NCI-H2196 treated with DMSO at 0.1 percent for 48 hours (cell line): ENCODE results near the gene KLLN.
"Not testable (repeated sequence)": the region's sequence is repeated elsewhere in the genome, so short reads cannot be mapped to it uniquely, and the experiment has no call there.

Source experiments
- DNase-seq: peaks from one replicate; lab custom pipeline; 2025; ENCODE audit not compliant: unreplicated experiment; lab: John Stamatoyannopoulos, UW

The KLLN gene

GRCh38 chr10:87866412-87866974, 3.2 kb upstream of the KLLN start:
- DNase-seq, result no peak

GRCh38 chr10:87865241-87865881, 2.0 kb upstream of the KLLN start:
- DNase-seq, result no peak

GRCh38 chr10:87864496-87865059, 1.2 kb upstream of the KLLN start:
- no peak for DNase-seq

- DNase-seq, result not testable (repeated sequence)
These were observed 690 bp upstream of the KLLN start for GRCh38 chr10:87863951-87864495.

GRCh38 chr10:87862679-87863052, 667 bp downstream of the KLLN start:
- DNase-seq, result no peak

GRCh38 chr10:87861953-87862678, 1.2 kb downstream of the KLLN start:
- no peak for DNase-seq

GRCh38 chr10:87861566-87861952, 1.8 kb downstream of the KLLN start:
- DNase-seq, result no peak

- no peak for DNase-seq
These were observed 2.4 kb downstream of the KLLN start for GRCh38 chr10:87860816-87861403.

- DNase-seq, result peak; percentile 36
These were observed 3.1 kb downstream of the KLLN start for GRCh38 chr10:87860156-87860795.

GRCh38 chr10:87855665-87856064, 7.7 kb downstream of the KLLN start:
- not testable (repeated sequence) for DNase-seq

- DNase-seq, result not testable (repeated sequence)
These were observed 8.1 kb downstream of the KLLN start for GRCh38 chr10:87855247-87855646.

GRCh38 chr10:87852089-87852488, 11.2 kb downstream of the KLLN start:
- DNase-seq, result no peak

- DNase-seq, result peak; percentile 8
These were observed 12.6 kb downstream of the KLLN start for GRCh38 chr10:87850742-87851205.

- DNase-seq, result no peak
These were observed 14.3 kb downstream of the KLLN start for GRCh38 chr10:87849001-87849400.

GRCh38 chr10:87847550-87847949, 15.8 kb downstream of the KLLN start:
- DNase-seq, result no peak

GRCh38 chr10:87846711-87847110, 16.6 kb downstream of the KLLN start:
- DNase-seq, result not testable (repeated sequence)

GRCh38 chr10:87846023-87846422, 17.3 kb downstream of the KLLN start:
- DNase-seq, result no peak

GRCh38 chr10:87845624-87845998, 17.7 kb downstream of the KLLN start:
- no peak for DNase-seq

- no peak for DNase-seq
These were observed 18.3 kb downstream of the KLLN start for GRCh38 chr10:87844837-87845623.

- no peak for DNase-seq
These were observed 19.6 kb downstream of the KLLN start for GRCh38 chr10:87843714-87844113.
